ENCODE measurements around the gene XYLB. TPM values are rescaled to one million over a fixed set of nuclear protein-coding genes. Genes with fewer than 3 reads are reported as not detected.

Gene XYLB
- total RNA-seq, 2 donors from 2014 or later, result 4.7 to 6.3 TPM

DNA sequence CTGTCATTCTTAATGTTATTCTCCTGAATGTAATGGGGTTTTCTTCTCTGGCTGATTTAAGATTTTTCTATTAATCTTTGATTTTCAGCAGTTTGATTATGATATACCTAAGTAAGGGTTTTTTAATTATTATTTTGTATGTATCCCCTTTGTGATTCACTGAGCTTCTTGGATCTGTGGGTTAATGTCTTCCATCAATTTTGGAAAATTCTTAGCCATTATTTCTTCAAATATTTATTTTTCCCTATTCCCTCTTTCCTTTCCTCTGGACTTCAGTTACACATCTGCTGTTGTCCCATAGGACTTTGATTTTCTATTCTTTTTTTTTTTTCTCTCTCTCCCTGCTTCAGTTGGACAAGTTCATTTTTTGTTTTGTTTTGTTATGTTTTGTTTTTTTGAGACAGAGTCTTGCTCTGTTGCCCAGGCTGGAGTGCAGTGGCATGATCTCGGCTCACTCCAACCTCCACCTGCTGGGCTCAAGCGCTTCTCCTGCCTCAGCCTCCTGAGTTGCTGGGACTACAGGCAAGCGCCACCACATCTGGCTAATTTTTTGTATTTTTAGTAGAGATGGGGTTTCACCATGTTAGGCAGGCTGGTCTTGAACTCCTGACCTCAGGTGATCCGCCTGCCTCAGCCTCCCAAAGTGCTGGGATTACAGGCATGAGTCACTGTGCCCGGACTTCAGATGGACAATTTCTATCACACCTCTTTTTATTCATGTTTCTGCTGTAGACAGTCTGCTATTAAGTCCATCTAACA is 40.6 kb downstream of the XYLB start:
- Histone ChIP-seq H3K36me3 (ENCODE audit: control insufficient read depth, insufficient read depth, low read length) (peaks cover 5% of the 10 kb centered on the region), H3K9me3 (ENCODE audit: control insufficient read depth, low read length) (peaks cover 34% of the 10 kb centered on the region), H3K4me3 (ENCODE audit: low read length) (no peak overlapping the region), H3K27me3 (ENCODE audit: control insufficient read depth, insufficient read depth, low read length, poor library complexity, severe bottlenecking) (no peaks in the 10 kb centered on the region), H3K4me1 (ENCODE audit: control insufficient read depth, insufficient read depth, low read length) (no peaks in the 10 kb centered on the region), H3K27ac (ENCODE audit: low read depth, low read length) (no peak overlapping the region), H3K9ac (ENCODE audit: extremely low read depth, low read length, poor library complexity, severe bottlenecking) (no peak overlapping the region)
- H3K27me3 Mint-ChIP-seq (ENCODE audit: insufficient read depth), result no peaks in the 10 kb centered on the region
- H3K4me1 Mint-ChIP-seq, result no peaks in the 10 kb centered on the region
- no peak overlapping the region for H3K27ac Mint-ChIP-seq
- peaks cover 38% of the 10 kb centered on the region for H3K36me3 Mint-ChIP-seq (ENCODE audit: low read depth)
- peaks cover 22% of the 10 kb centered on the region for H3K9me3 Mint-ChIP-seq
- TF ChIP-seq, protein P1, sequence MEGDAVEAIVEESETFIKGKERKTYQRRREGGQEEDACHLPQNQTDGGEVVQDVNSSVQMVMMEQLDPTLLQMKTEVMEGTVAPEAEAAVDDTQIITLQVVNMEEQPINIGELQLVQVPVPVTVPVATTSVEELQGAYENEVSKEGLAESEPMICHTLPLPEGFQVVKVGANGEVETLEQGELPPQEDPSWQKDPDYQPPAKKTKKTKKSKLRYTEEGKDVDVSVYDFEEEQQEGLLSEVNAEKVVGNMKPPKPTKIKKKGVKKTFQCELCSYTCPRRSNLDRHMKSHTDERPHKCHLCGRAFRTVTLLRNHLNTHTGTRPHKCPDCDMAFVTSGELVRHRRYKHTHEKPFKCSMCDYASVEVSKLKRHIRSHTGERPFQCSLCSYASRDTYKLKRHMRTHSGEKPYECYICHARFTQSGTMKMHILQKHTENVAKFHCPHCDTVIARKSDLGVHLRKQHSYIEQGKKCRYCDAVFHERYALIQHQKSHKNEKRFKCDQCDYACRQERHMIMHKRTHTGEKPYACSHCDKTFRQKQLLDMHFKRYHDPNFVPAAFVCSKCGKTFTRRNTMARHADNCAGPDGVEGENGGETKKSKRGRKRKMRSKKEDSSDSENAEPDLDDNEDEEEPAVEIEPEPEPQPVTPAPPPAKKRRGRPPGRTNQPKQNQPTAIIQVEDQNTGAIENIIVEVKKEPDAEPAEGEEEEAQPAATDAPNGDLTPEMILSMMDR (conservative IDR thresholded peaks at IDR 0.05), result no peak
- WGBS, 2 experiments (ENCODE audit: insufficient coverage in 1 of 2, insufficient read length in 1 of 2), result 90 to 100% methylated on average over 2 to 5 of the region's 5 CpGs
- DNase-seq, result no peak
- no peak overlapping the region for H3K4me3 Mint-ChIP-seq

GRCh38 chr3:38387862-38388261 is 41.3 kb downstream of the XYLB start:
- TF ChIP-seq, protein P1 (conservative IDR thresholded peaks at IDR 0.05), result no peak
- Histone ChIP-seq H3K27me3 (ENCODE audit: control insufficient read depth, insufficient read depth, low read length, poor library complexity, severe bottlenecking) (no peaks in the 10 kb centered on the region), H3K36me3 (ENCODE audit: control insufficient read depth, insufficient read depth, low read length) (peaks cover 5% of the 10 kb centered on the region), H3K4me1 (ENCODE audit: control insufficient read depth, insufficient read depth, low read length) (no peaks in the 10 kb centered on the region), H3K4me3 (ENCODE audit: low read length) (no peak overlapping the region), H3K9me3 (ENCODE audit: control insufficient read depth, low read length) (peaks cover 29% of the 10 kb centered on the region), H3K9ac (ENCODE audit: extremely low read depth, low read length, poor library complexity, severe bottlenecking) (no peak overlapping the region), H3K27ac (ENCODE audit: low read depth, low read length) (no peak overlapping the region)
- 80 to 97% methylated on average over 1 to 4 of the region's 5 CpGs for WGBS, 2 experiments (ENCODE audit: insufficient coverage in 1 of 2, insufficient read length in 1 of 2)
- H3K36me3 Mint-ChIP-seq (ENCODE audit: low read depth), result peaks cover 33% of the 10 kb centered on the region
- H3K4me1 Mint-ChIP-seq, result no peaks in the 10 kb centered on the region
- no peak for DNase-seq
- H3K27ac Mint-ChIP-seq, result no peak overlapping the region
- no peak overlapping the region for H3K4me3 Mint-ChIP-seq
- H3K27me3 Mint-ChIP-seq (ENCODE audit: insufficient read depth), result no peaks in the 10 kb centered on the region
- peaks cover 18% of the 10 kb centered on the region for H3K9me3 Mint-ChIP-seq

GRCh38 chr3:38392604-38393163 is 46.1 kb downstream of the XYLB start:
- no peak overlapping the region for H3K4me3 ChIP-seq (ENCODE audit: low read length)
- H3K27ac ChIP-seq (ENCODE audit: low read depth, low read length), result no peak overlapping the region
- H3K4me1 Mint-ChIP-seq, result no peaks in the 10 kb centered on the region
- TF ChIP-seq, protein P1 (conservative IDR thresholded peaks at IDR 0.05), result no peak
- H3K27ac Mint-ChIP-seq, result no peak overlapping the region
- H3K27me3 Mint-ChIP-seq (ENCODE audit: insufficient read depth), result no peaks in the 10 kb centered on the region
- peaks cover 3% of the 10 kb centered on the region for H3K9me3 ChIP-seq (ENCODE audit: control insufficient read depth, low read length)
- H3K36me3 Mint-ChIP-seq (ENCODE audit: low read depth), result peaks cover 17% of the 10 kb centered on the region
- H3K4me3 Mint-ChIP-seq, result no peak overlapping the region
- WGBS, 2 experiments (ENCODE audit: insufficient coverage in 1 of 2, insufficient read length in 1 of 2), result 100% methylated on average over 1 of the region's 1 CpG
- no peak overlapping the region for H3K9ac ChIP-seq (ENCODE audit: extremely low read depth, low read length, poor library complexity, severe bottlenecking)
- H3K9me3 Mint-ChIP-seq, result peaks cover 3% of the 10 kb centered on the region
- H3K36me3 ChIP-seq (ENCODE audit: control insufficient read depth, insufficient read depth, low read length), result no peaks in the 10 kb centered on the region
- no peaks in the 10 kb centered on the region for H3K27me3 ChIP-seq (ENCODE audit: control insufficient read depth, insufficient read depth, low read length, poor library complexity, severe bottlenecking)
- DNase-seq, result no peak
- H3K4me1 ChIP-seq (ENCODE audit: control insufficient read depth, insufficient read depth, low read length), result no peaks in the 10 kb centered on the region

Measured in endodermal cell (in vitro differentiated cells).